NCI-H446 (cell line): ENCODE results near the gene SRPX.
A peak's percentile ranks its signal among the peaks of the same experiment; 100 is the strongest.

Experiments
- DNase-seq, 2 experiments: peaks; one replicate each; lab custom pipeline; 2025; lab: John Stamatoyannopoulos, UW

The SRPX gene

GRCh38 chrX:38211891-38212635 is 8.6 kb downstream of the SRPX start:
- DNase-seq: no peak

- DNase-seq: no peak
Observed at GRCh38 chrX:38206542-38206941, 14.1 kb downstream of the SRPX start.

DNA sequence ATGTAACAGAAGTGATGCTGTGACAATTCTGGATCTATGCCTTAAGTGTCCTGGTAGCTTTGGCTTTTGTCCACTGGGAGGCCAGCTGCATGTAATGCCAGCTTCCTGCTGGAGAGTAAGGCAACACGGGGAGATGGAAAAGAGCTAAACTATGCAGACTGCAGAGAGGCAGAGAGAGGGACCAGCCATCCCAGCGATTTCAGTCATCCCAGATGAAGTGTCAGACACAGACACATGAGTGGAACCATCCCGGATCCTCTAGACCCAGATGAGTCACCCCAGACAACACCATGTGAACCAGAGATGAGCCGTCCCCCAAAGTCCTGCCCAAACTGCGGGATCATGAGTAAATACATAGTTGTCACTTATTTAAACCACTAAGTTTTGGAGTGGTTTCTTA is 14.6 kb downstream of the SRPX start:
- DNase-seq: no peak

GRCh38 chrX:38205039-38205438 is 15.6 kb downstream of the SRPX start:
- no peak for DNase-seq

- DNase-seq: no peak
Observed at GRCh38 chrX:38192007-38192810, 28.5 kb downstream of the SRPX start.

GRCh38 chrX:38189431-38190250 is 31.0 kb downstream of the SRPX start:
- no peak for DNase-seq

DNA sequence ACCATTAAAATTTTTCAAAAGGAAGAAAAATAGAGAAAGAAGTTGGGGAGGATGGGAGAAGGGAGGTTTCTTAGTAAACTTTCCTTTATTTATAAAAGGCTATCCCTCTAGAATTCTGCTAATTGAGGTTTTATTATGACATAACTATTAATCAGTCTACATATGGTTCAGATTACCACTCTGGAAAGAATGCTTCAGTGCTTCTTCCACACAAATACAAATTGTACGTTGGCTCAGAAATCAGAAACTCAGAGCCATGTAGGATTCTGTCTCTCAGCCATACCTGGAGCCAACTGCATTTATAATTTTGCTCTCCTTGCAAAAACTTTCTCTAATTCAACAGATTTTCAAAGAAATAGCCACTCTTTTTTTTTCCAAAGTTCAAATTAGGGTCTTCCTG is 37.1 kb downstream of the SRPX start:
- DNase-seq: no peak

DNA sequence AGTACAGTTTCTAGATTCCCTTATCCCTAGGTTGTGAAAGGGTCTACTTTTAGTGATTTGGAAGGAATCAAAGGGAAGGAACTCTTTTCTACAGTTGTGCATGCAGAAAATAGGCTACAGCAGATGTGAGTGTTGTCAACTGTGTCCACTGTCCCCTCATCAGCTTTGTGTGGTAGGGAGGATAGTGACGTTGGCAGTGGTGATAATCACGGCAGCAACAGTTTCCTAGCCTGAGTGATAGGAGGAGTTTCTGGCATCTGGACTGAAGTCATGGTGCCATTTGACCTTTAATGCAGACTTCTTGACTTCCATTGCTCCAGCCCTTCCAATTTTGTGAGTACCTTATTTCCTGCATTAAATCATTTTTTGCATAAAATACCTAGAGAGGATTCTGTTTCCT is 39.3 kb downstream of the SRPX start:
- no peak for DNase-seq

DNA sequence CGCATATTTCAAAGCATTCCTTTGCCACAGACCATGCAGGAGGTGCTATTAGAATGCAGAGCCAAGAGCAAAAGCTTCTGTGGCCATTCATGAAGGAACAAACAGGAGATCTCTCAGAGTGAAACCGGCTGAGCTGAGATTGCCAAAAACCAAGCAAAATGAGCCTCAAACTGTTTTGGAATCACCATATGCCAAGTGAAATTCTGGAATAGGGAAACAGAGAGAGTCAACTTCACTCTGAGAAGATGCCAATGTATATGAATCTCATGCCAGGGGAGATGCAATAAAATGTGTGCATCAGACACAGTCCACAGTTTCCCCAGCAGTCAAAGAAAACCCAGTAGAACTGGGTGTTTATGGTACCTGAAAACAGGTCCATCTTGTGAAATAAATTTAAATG is 42.3 kb downstream of the SRPX start:
- peak in 1 of 2 experiments; percentile 59 for DNase-seq

DNA sequence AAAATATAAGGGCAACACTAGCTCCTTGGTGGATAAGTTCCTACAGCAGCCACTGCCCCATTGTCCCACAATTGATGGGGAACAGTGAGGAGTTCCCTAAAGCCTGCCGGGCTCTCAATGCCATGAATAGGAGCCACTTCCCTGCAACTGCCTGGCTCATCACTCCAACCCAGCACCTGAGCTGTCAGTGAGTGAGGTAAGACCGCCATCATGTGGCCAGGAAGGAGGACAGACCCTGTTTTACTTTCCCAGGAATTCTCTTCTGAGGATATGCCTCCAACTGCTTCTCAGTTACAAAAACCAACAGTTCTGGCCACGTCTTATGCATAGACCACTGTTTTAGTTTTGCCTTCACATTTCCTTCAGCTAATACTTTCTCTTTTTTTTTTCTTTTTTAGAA is 45.5 kb downstream of the SRPX start:
- DNase-seq: peak; percentile 25 to 62

DNA sequence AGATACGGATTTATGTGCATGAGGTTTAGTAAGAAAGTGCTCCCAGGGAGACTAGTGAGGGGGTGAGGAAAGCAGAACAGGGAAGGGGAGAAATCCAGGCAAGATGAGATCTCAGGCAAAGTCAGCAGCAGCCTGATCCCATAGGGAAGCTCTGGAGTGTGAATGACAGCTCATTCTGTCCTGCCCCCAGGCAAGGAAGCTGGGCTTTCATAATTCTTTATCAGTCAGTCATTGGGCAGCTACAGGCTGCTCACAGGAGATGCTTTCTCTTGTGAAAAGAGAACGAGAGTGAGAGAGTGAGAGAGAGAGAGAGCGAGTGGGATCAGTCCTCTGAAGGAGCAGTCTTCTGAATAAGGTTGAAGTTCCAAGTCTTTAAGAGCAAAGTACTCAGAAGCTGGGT is 48.1 kb downstream of the SRPX start:
- no peak for DNase-seq

DNA sequence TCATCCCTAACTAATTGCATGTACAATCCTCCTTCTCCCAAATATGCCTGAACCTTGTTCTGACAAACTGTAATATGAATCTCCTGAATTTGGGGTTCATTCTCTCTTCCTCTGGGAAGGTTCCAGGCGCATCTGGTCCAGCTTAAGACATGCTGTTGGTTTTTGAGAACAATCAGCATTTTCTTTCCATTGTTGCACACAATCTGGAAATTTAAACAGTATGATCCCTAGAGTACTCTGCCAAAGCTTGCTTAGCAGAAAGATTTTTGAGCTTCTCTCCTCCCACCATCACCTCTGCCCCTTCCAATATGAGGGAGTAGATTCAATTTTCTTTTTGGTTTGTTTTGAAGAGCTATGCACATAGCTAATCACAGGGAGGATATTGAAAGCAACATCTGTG is 50.1 kb downstream of the SRPX start:
- no peak for DNase-seq

DNA sequence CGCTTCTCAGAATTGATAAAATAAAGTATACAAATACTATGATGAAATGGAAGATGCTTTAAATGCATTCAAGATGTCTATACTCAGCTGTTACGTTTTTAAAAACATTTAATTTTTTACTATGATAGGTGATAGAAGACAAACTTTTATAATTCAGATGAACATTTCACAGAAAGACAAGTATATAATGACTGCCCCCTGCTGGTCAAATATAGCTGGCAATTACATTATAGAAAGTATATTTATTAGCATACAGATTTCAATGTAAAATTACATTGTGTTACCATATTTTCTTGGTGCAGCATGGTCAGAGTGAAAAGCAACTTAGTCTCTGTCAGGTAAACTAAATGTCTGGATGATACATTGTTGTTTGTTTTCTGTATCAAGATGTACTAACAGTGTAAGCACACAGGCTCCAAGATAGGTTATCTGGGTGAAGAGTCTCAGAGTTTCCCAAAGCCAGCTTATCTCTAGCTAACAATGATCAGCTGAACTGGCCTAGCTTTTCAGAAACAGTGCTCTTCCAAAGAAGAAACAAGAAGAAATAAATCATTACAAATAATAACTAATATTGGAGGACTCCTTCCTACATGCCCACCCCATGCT is 54.1 kb downstream of the SRPX start:
- DNase-seq: peak; percentile 12 to 53

DNA sequence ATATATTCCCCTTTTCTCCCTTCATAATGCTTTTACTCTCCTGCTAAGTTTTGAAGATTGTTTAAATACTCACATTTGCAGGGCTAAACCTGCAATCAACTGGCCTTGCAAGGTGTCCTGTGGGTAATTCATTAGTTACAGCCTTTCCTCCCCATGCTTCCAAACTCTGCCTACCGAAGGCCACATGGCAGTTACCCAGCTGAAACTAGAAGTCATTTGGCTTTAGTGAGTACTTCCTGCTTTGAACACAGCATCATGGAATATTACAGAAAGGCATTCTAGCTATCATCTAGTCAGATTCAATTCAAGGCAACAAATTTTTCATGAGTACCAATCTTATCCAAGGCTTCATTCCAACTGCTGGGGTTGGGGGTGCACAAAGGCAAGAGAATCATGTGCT is 55.6 kb downstream of the SRPX start:
- no peak for DNase-seq

- no peak for DNase-seq
Observed at GRCh38 chrX:38163193-38163592, 57.5 kb downstream of the SRPX start.

GRCh38 chrX:38156838-38157237 is 63.8 kb downstream of the SRPX start:
- no peak for DNase-seq

DNA sequence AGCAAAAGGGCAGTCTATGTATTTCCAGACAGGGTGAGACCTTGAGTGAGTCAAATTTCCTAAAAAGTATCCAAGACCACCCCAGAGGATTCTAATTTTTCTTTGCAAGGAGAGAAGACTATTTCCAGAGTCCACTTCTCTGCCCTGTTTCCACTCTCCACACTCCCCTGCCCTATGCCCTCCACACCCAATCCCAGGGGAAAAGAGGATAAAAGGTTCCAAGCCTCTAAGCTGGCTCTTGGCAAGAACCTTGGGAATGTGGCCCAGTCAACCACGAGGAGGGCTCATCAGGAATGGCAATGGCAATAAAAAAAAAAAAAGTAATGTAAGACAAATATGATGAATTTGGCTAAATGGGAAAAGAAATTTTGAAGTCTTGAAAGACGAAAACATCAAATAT is 65.9 kb downstream of the SRPX start:
- DNase-seq: peak in 1 of 2 experiments; percentile 37

GRCh38 chrX:38154340-38154739 is 66.3 kb downstream of the SRPX start:
- no peak for DNase-seq

- no peak for DNase-seq
Observed at GRCh38 chrX:38151441-38151840, 69.2 kb downstream of the SRPX start.

DNA sequence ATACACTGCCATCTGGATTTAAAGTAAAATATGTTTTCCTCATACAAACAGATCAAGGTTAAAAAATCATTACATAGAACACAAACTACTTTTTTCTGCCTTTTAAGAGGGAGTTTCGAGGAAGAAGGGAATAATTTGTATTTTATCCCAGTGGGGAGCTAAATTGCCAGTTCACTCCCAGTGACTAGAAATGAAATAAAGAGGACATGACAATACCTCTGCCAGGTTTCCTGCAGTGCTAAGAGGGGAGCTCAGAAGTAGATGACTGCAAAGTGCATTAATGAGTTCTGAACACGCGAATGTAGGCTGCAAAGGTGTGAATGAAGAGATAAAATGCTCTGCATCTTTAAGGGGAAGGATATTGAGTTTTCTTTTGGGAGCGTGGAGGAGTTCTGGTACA is 69.7 kb downstream of the SRPX start:
- no peak for DNase-seq

- no peak for DNase-seq
Observed at GRCh38 chrX:38149016-38149415, 71.7 kb downstream of the SRPX start.

- DNase-seq: no peak
Observed at GRCh38 chrX:38142610-38143009, 78.1 kb downstream of the SRPX start.
